ENCODE data around the gene ABHD16A.
"Not testable (repeated sequence)": the region's sequence is repeated elsewhere in the genome, so short reads cannot be mapped to it uniquely, and the experiment has no call there.

ABHD16A gene

GRCh38 chr6:31712296-31712695, 9.2 kb upstream of the ABHD16A start:
- Mint-ChIP-seq H3K4me3 (no peak overlapping the region), H3K27ac (no peak overlapping the region), H3K4me1 (ENCODE audit: low read depth) (peaks cover 11% of the 10 kb centered on the region), H3K27me3 (no peaks in the 10 kb centered on the region), H3K9me3 (no peaks in the 10 kb centered on the region), H3K36me3 (ENCODE audit: low read depth) (no peaks in the 10 kb centered on the region)
- DNase-seq = no peak

GRCh38 chr6:31711233-31711632, 8.1 kb upstream of the ABHD16A start:
- Mint-ChIP-seq H3K27ac (no peak overlapping the region), H3K27me3 (no peaks in the 10 kb centered on the region), H3K4me3 (no peak overlapping the region), H3K36me3 (ENCODE audit: low read depth) (no peaks in the 10 kb centered on the region), H3K4me1 (ENCODE audit: low read depth) (peaks cover 11% of the 10 kb centered on the region), H3K9me3 (no peaks in the 10 kb centered on the region)
- DNase-seq = no peak

GRCh38 chr6:31710523-31711219, 7.5 kb upstream of the ABHD16A start:
- no peak for DNase-seq
- Mint-ChIP-seq H3K9me3 (no peaks in the 10 kb centered on the region), H3K36me3 (ENCODE audit: low read depth) (no peaks in the 10 kb centered on the region), H3K4me1 (ENCODE audit: low read depth) (peaks cover 11% of the 10 kb centered on the region), H3K4me3 (no peak overlapping the region), H3K27me3 (no peaks in the 10 kb centered on the region), H3K27ac (no peak overlapping the region)

- H3K27ac Mint-ChIP-seq; DNase-seq; H3K27me3 Mint-ChIP-seq; H3K4me3 Mint-ChIP-seq; H3K36me3 Mint-ChIP-seq (ENCODE audit: low read depth); H3K9me3 Mint-ChIP-seq: not testable (repeated sequence)
- H3K4me1 Mint-ChIP-seq (ENCODE audit: low read depth) = peaks cover 11% of the 10 kb centered on the region
Observed at GRCh38 chr6:31709157-31709556, 6.0 kb upstream of the ABHD16A start.

GRCh38 chr6:31708224-31708623, 5.1 kb upstream of the ABHD16A start:
- peaks cover 1% of the 10 kb centered on the region for H3K36me3 Mint-ChIP-seq (ENCODE audit: low read depth)
- no peak overlapping the region for H3K27ac Mint-ChIP-seq
- DNase-seq = no peak
- H3K4me3 Mint-ChIP-seq = no peak overlapping the region
- peaks cover 14% of the 10 kb centered on the region for H3K4me1 Mint-ChIP-seq (ENCODE audit: low read depth)
- H3K9me3 Mint-ChIP-seq = no peaks in the 10 kb centered on the region
- no peaks in the 10 kb centered on the region for H3K27me3 Mint-ChIP-seq

GRCh38 chr6:31707701-31708100, 4.6 kb upstream of the ABHD16A start:
- H3K4me1 Mint-ChIP-seq (ENCODE audit: low read depth) = peaks cover 15% of the 10 kb centered on the region
- H3K36me3 Mint-ChIP-seq (ENCODE audit: low read depth) = peaks cover 3% of the 10 kb centered on the region
- DNase-seq = no peak
- H3K27me3 Mint-ChIP-seq = no peaks in the 10 kb centered on the region
- H3K4me3 Mint-ChIP-seq = no peak overlapping the region
- H3K9me3 Mint-ChIP-seq = no peaks in the 10 kb centered on the region
- H3K27ac Mint-ChIP-seq = peak overlapping the region; percentile 23

- Mint-ChIP-seq H3K4me1 (ENCODE audit: low read depth) (peaks cover 22% of the 10 kb centered on the region), H3K36me3 (ENCODE audit: low read depth) (peaks cover 11% of the 10 kb centered on the region), H3K4me3 (no peak within 1 kb of the TSS), H3K9me3 (no peaks in the 10 kb centered on the region), H3K27ac (peak within 1 kb of the TSS; percentile 23), H3K27me3 (no peaks in the 10 kb centered on the region)
- no peak for DNase-seq
Observed at GRCh38 chr6:31706599-31706998, 3.5 kb upstream of the ABHD16A start, which contains the start of gene LY6G6F. TSS of gene LY6G6F (plus strand) at chr6:31706866. CDS start at chr6:31706907, 41 bp downstream.

GRCh38 chr6:31705931-31706330, 2.8 kb upstream of the ABHD16A start:
- Mint-ChIP-seq H3K9me3 (no peaks in the 10 kb centered on the region), H3K27ac (no peak overlapping the region), H3K4me1 (ENCODE audit: low read depth) (peaks cover 25% of the 10 kb centered on the region), H3K4me3 (no peak overlapping the region), H3K27me3 (no peaks in the 10 kb centered on the region), H3K36me3 (ENCODE audit: low read depth) (peaks cover 16% of the 10 kb centered on the region)
- no peak for DNase-seq

GRCh38 chr6:31702405-31702818, 712 bp downstream of the ABHD16A start:
- H3K4me3 Mint-ChIP-seq = peak overlapping the region; percentile 98
- H3K9me3 Mint-ChIP-seq = no peaks in the 10 kb centered on the region
- DNase-seq = no peak
- peaks cover 40% of the 10 kb centered on the region for H3K4me1 Mint-ChIP-seq (ENCODE audit: low read depth)
- H3K27ac Mint-ChIP-seq = peak overlapping the region; percentile 98
- H3K36me3 Mint-ChIP-seq (ENCODE audit: low read depth) = peaks cover 42% of the 10 kb centered on the region
- H3K27me3 Mint-ChIP-seq = no peaks in the 10 kb centered on the region

- peak overlapping the region; percentile 98 for H3K27ac Mint-ChIP-seq
- peaks cover 42% of the 10 kb centered on the region for H3K4me1 Mint-ChIP-seq (ENCODE audit: low read depth)
- no peak for DNase-seq
- no peaks in the 10 kb centered on the region for H3K9me3 Mint-ChIP-seq
- no peaks in the 10 kb centered on the region for H3K27me3 Mint-ChIP-seq
- peaks cover 48% of the 10 kb centered on the region for H3K36me3 Mint-ChIP-seq (ENCODE audit: low read depth)
- peak overlapping the region; percentile 98 for H3K4me3 Mint-ChIP-seq
Observed at GRCh38 chr6:31701666-31702404, 1.3 kb downstream of the ABHD16A start.

GRCh38 chr6:31700740-31701401, 2.3 kb downstream of the ABHD16A start:
- peak overlapping the region; percentile 98 for H3K4me3 Mint-ChIP-seq
- H3K36me3 Mint-ChIP-seq (ENCODE audit: low read depth) = peaks cover 58% of the 10 kb centered on the region
- no peaks in the 10 kb centered on the region for H3K9me3 Mint-ChIP-seq
- peak overlapping the region; percentile 62 for H3K27ac Mint-ChIP-seq
- H3K27me3 Mint-ChIP-seq = no peaks in the 10 kb centered on the region
- H3K4me1 Mint-ChIP-seq (ENCODE audit: low read depth) = peaks cover 42% of the 10 kb centered on the region
- DNase-seq = no peak

- no peaks in the 10 kb centered on the region for H3K9me3 Mint-ChIP-seq
- DNase-seq = no peak
- H3K36me3 Mint-ChIP-seq (ENCODE audit: low read depth) = peaks cover 84% of the 10 kb centered on the region
- no peaks in the 10 kb centered on the region for H3K27me3 Mint-ChIP-seq
- H3K4me1 Mint-ChIP-seq (ENCODE audit: low read depth) = peaks cover 35% of the 10 kb centered on the region
- peak overlapping the region; percentile 83 for H3K27ac Mint-ChIP-seq
- H3K4me3 Mint-ChIP-seq = no peak overlapping the region
Observed at GRCh38 chr6:31697555-31697954, 5.6 kb downstream of the ABHD16A start.

- H3K4me1 Mint-ChIP-seq (ENCODE audit: low read depth) = peaks cover 19% of the 10 kb centered on the region
- peaks cover 90% of the 10 kb centered on the region for H3K36me3 Mint-ChIP-seq (ENCODE audit: low read depth)
- DNase-seq = no peak
- no peak overlapping the region for H3K27ac Mint-ChIP-seq
- no peak overlapping the region for H3K4me3 Mint-ChIP-seq
- H3K9me3 Mint-ChIP-seq = no peaks in the 10 kb centered on the region
- H3K27me3 Mint-ChIP-seq = no peaks in the 10 kb centered on the region
Observed at GRCh38 chr6:31693535-31693934, 9.6 kb downstream of the ABHD16A start.

- Mint-ChIP-seq H3K27me3 (no peaks in the 10 kb centered on the region), H3K4me3 (no peak overlapping the region), H3K27ac (peak overlapping the region; percentile 40), H3K4me1 (ENCODE audit: low read depth) (peaks cover 17% of the 10 kb centered on the region), H3K9me3 (no peaks in the 10 kb centered on the region), H3K36me3 (ENCODE audit: low read depth) (peaks cover 94% of the 10 kb centered on the region)
- DNase-seq = no peak
Observed at GRCh38 chr6:31692886-31693285, 10.2 kb downstream of the ABHD16A start.

- no peaks in the 10 kb centered on the region for H3K27me3 Mint-ChIP-seq
- no peaks in the 10 kb centered on the region for H3K9me3 Mint-ChIP-seq
- DNase-seq = no peak
- peaks cover 11% of the 10 kb centered on the region for H3K4me1 Mint-ChIP-seq (ENCODE audit: low read depth)
- H3K36me3 Mint-ChIP-seq (ENCODE audit: low read depth) = peaks cover 94% of the 10 kb centered on the region
- H3K27ac Mint-ChIP-seq = no peak overlapping the region
- H3K4me3 Mint-ChIP-seq = no peak overlapping the region
Observed at GRCh38 chr6:31692353-31692752, 10.8 kb downstream of the ABHD16A start.
